GM12891 (cell line): ENCODE data around the gene MCTP1.

Source experiments
- POLR2A ChIP-seq: IDR thresholded peaks from 2 replicates; pipeline ENCODE4 v1.6.1; 2011; ENCODE audit warnings: low read depth, low read length, control low read depth
- POLR2AphosphoS5 ChIP-seq: IDR thresholded peaks from 2 replicates; pipeline ENCODE4 v1.6.1; 2011; ENCODE audit warnings: low read depth, low read length, control low read depth
- SPI1 ChIP-seq: IDR thresholded peaks from 2 replicates; pipeline ENCODE4 v1.6.1; 2011; ENCODE audit warnings: low read depth, low read length, control low read depth
- TAF1 ChIP-seq: IDR thresholded peaks from 2 replicates; pipeline ENCODE4 v1.6.1; 2011; ENCODE audit warnings: low read depth, low read length, control low read depth

- no peak for TF ChIP-seq POLR2A
- TF ChIP-seq TAF1, result no peak
- no peak for TF ChIP-seq POLR2AphosphoS5
- no peak for TF ChIP-seq SPI1
Observed at GRCh38 chr5:94802450-94802849, 482.4 kb downstream of the MCTP1 start.
